Activated CD4-positive, alpha-beta T cell treated with anti-CD3 and anti-CD28 coated beads, Interleukin-2, amount 50 U/mL, for 48 hours (primary cell): Measurements from ENCODE around the gene RAD51B.

ENCODE experiments used
- DNase-seq, 2 experiments: peaks; one replicate each; pipeline ENCODE4 v3.0.0-alpha.2; 2020

Gene RAD51B

GRCh38 chr14:68547305-68548193, 728.0 kb downstream of the RAD51B start:
- no peak for DNase-seq

- DNase-seq = no peak
These were observed 728.9 kb downstream of the RAD51B start for GRCh38 chr14:68548194-68549076.

GRCh38 chr14:68550338-68550715, 730.7 kb downstream of the RAD51B start:
- no peak for DNase-seq

GRCh38 chr14:68551045-68551683, 731.6 kb downstream of the RAD51B start:
- no peak for DNase-seq

- DNase-seq = no peak
These were observed 732.5 kb downstream of the RAD51B start for GRCh38 chr14:68552075-68552474.

- DNase-seq = no peak
These were observed 733.0 kb downstream of the RAD51B start for GRCh38 chr14:68552602-68553001.

- no peak for DNase-seq
These were observed 733.7 kb downstream of the RAD51B start for GRCh38 chr14:68553311-68553710.

- no peak for DNase-seq
These were observed 734.7 kb downstream of the RAD51B start for GRCh38 chr14:68554231-68554630.

GRCh38 chr14:68556253-68556652, 736.7 kb downstream of the RAD51B start:
- DNase-seq = no peak

GRCh38 chr14:68557648-68558047, 738.1 kb downstream of the RAD51B start:
- no peak for DNase-seq

- DNase-seq = no peak
These were observed 738.5 kb downstream of the RAD51B start for GRCh38 chr14:68558096-68558495.

GRCh38 chr14:68559949-68560348, 740.4 kb downstream of the RAD51B start:
- no peak for DNase-seq

GRCh38 chr14:68561531-68562007, 742.0 kb downstream of the RAD51B start:
- no peak for DNase-seq

GRCh38 chr14:68562911-68563250, 743.3 kb downstream of the RAD51B start:
- no peak for DNase-seq

GRCh38 chr14:68563251-68564131, 743.9 kb downstream of the RAD51B start:
- DNase-seq = no peak

GRCh38 chr14:68564191-68564825, 744.7 kb downstream of the RAD51B start:
- DNase-seq = no peak

GRCh38 chr14:68564826-68565759, 745.5 kb downstream of the RAD51B start:
- DNase-seq = peak; percentile 5 to 14

GRCh38 chr14:68566075-68566474, 746.5 kb downstream of the RAD51B start:
- no peak for DNase-seq

GRCh38 chr14:68568907-68569897, 749.6 kb downstream of the RAD51B start:
- no peak for DNase-seq
